ENCODE data around the gene QPCTL. TPM values are rescaled to one million over a fixed set of nuclear protein-coding genes. Genes with fewer than 3 reads are reported as not detected.
"Not testable (repeated sequence)": the region's sequence is repeated elsewhere in the genome, so short reads cannot be mapped to it uniquely, and the experiment has no call there.

Gene QPCTL
- total RNA-seq, 1 donor = 2.5 TPM

GRCh38 chr19:45728683-45729082, 36.2 kb downstream of the QPCTL start:
- H3K4me3 ChIP-seq (ENCODE audit: low read length); H3K27me3 ChIP-seq (ENCODE audit: insufficient read depth, low read length): not testable (repeated sequence)
- peaks cover 19% of the 10 kb centered on the region for H3K4me1 ChIP-seq (ENCODE audit: insufficient read depth, low read length)

GRCh38 chr19:45729800-45730290, 37.4 kb downstream of the QPCTL start:
- H3K4me1 ChIP-seq (ENCODE audit: insufficient read depth, low read length) = peaks cover 19% of the 10 kb centered on the region
- peak overlapping the region; percentile 53 for H3K4me3 ChIP-seq (ENCODE audit: low read length)
- no peaks in the 10 kb centered on the region for H3K27me3 ChIP-seq (ENCODE audit: insufficient read depth, low read length)
- no peaks in the 10 kb centered on the region for H3K9me3 ChIP-seq (ENCODE audit: low read depth, low read length)

More at GRCh38 chr19:45728683-45729082, 36.2 kb downstream of the QPCTL start:
- H3K9me3 ChIP-seq (ENCODE audit: low read depth, low read length) = not testable (repeated sequence)

GRCh38 chr19:45730368-45731288, 38.2 kb downstream of the QPCTL start, which contains the start of gene FBXO46:
Gene FBXO46, minus strand, starts transcription at chr19:45730896. Its CDS starts 17,401 bp downstream, at chr19:45713495.
- peak within 1 kb of the TSS; percentile 53 for H3K4me3 ChIP-seq (ENCODE audit: low read length)

DNA sequence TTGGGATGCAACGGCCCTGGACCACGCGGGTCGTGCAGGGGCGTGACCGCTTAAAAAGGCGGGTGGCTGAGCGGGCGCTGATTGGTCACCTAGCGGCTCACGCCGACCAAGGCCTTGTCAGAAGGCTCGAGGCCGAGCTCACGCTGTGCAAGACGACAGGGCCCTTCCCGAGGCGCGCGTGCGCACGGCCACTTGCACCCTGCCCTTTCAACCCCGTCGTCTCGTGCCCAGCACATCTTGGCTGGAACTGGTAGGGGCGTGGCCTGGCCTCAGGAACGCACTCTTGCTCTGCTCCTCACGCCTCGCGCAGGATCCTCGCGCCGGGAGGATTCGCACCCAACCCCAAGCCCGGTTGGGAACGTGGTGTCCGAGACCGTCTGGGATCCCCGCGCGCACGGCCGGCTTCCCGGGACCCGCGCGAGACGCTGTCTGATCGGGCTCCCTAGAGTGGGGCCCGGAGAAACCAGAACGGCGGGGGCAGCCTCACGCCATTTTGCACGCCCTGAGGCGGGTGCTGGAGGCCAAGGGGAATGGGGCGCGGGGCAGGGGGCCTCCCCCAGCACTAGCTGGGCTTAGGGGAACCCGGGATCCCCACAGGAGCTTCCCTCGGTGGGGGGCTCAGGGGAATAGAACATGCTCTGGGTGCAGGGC, 40.8 kb downstream of the QPCTL start, which contains the start of gene MEIOSIN:
TSS of gene MEIOSIN (plus strand) at position 280 of the 651 bp plus-strand sequence. CDS start 1,938 bp downstream, outside the sequence.
- H3K27me3 ChIP-seq (ENCODE audit: insufficient read depth, low read length) = no peaks in the 10 kb centered on the region
- H3K9me3 ChIP-seq (ENCODE audit: low read depth, low read length) = no peaks in the 10 kb centered on the region
- H3K4me1 ChIP-seq (ENCODE audit: insufficient read depth, low read length) = peaks cover 17% of the 10 kb centered on the region
- H3K4me3 ChIP-seq (ENCODE audit: low read length) = no peak within 1 kb of the TSS

More at GRCh38 chr19:45730368-45731288, 38.2 kb downstream of the QPCTL start, which contains the start of gene FBXO46:
- Histone ChIP-seq H3K27me3 (ENCODE audit: insufficient read depth, low read length) (no peaks in the 10 kb centered on the region), H3K4me1 (ENCODE audit: insufficient read depth, low read length) (peaks cover 19% of the 10 kb centered on the region), H3K9me3 (ENCODE audit: low read depth, low read length) (no peaks in the 10 kb centered on the region)

DNA sequence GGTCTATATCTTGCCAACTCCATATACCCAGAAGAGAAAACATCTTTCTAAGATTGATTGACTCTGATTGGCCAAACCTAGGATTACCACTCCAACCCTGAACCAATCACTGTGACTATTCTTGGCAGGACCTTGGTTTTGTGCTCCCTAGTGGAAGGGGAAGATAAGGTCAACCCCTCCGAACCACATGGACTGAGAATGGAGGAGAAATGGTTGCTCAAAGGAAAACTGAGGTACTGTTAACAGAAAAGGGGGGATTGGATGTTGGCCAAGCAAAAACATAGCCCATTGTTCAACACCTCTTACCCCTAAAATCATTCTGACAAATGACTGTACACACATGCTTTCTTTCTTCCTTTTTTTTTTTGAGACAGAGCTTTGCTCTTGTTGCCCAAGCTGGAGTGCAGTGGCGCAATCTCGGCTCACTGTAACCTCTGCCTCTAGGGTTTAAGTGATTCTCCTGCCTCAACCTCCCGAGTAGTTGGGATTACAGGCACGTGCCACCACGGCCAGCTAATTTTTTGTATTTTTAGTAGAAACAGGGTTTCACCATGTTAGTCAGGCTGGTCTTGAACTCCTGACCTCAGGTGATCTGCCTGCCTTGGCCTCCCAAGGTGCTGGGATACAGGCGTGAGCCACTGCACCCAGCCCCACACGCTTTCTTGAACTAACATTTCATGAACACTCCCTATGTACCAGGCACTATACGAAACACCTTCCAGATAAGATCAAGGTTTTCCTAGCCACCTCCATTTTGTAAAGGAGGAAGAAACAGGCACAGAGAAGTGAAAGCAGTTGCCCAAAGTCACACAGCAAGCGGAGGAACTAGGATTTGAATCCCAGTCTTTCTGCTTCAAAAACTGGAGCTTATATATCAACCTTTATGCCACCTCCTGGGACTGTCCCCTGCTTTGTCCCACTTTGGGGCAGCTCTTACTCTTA, 47.3 kb downstream of the QPCTL start:
- no peaks in the 10 kb centered on the region for H3K9me3 ChIP-seq (ENCODE audit: low read depth, low read length)
- H3K4me3 ChIP-seq (ENCODE audit: low read length) = no peak overlapping the region
- H3K4me1 ChIP-seq (ENCODE audit: insufficient read depth, low read length) = peaks cover 13% of the 10 kb centered on the region
- no peaks in the 10 kb centered on the region for H3K27me3 ChIP-seq (ENCODE audit: insufficient read depth, low read length)

DNA sequence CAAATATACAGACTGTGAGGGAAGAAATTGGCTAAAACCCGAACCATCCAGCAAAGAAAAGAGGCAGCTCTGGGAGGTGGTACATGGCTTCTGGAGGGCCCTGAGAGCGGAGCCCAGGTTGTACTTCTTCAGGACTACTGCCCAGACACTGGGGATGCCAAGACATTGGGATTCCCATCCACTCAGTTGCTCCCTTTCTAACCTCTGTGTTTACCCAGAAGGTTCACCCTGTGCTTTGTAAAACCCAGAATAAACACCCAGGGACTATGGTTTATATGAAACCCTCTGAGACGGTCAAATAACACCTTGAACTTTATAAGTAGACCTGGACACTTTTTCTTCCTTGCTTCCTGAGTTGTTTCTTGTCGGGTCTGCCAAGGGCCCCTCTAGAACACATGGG, 50.5 kb downstream of the QPCTL start:
- H3K4me3 ChIP-seq (ENCODE audit: low read length) = no peak overlapping the region
- H3K27me3 ChIP-seq (ENCODE audit: insufficient read depth, low read length) = no peaks in the 10 kb centered on the region
- H3K9me3 ChIP-seq (ENCODE audit: low read depth, low read length) = no peaks in the 10 kb centered on the region
- peaks cover 13% of the 10 kb centered on the region for H3K4me1 ChIP-seq (ENCODE audit: insufficient read depth, low read length)

DNA sequence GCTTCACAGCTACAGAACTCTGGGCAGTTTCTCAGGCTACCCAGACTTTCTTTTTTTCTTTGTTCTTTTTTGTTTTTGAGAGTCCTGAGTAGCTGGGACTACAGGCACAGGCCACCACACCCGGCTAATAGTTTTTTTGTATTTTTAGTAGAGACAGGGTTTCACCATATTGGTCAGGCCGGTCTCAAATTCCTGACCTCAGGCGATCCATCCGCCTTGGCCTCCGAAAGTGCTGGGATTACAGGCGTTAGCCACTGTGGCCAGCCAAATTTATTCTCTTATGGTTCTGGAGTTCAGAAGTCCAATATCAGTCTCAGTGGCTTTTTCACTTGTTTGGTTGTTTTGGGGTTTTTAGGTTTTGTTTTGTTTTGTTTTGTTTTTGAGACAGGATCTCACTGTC, 53.1 kb downstream of the QPCTL start:
- Histone ChIP-seq H3K27me3 (ENCODE audit: insufficient read depth, low read length) (no peaks in the 10 kb centered on the region), H3K4me3 (ENCODE audit: low read length) (no peak overlapping the region), H3K4me1 (ENCODE audit: insufficient read depth, low read length) (no peaks in the 10 kb centered on the region), H3K9me3 (ENCODE audit: low read depth, low read length) (no peaks in the 10 kb centered on the region)

GRCh38 chr19:45746866-45747265, 54.4 kb downstream of the QPCTL start:
- Histone ChIP-seq H3K4me1 (ENCODE audit: insufficient read depth, low read length) (no peaks in the 10 kb centered on the region), H3K4me3 (ENCODE audit: low read length) (no peak overlapping the region), H3K9me3 (ENCODE audit: low read depth, low read length) (no peaks in the 10 kb centered on the region), H3K27me3 (ENCODE audit: insufficient read depth, low read length) (no peaks in the 10 kb centered on the region)

DNA sequence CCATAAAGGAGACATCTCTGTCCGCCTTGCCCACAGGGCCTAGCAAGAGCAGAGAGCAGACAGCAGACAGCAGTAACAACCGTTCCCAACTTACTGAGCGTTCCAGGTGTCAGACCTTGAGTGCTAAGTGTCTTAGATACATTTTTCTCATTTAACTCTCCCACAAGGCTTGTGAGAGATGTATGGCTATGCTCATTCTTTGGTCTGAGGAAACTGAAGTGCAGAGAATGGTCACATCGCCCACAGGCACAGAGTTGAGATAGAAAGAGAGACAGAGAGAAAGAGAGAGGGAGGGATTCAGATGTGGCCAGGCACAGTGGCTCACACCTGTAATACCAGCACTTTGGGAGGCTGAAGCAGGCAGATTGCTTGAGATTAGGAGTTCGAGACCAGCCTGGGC, 55.0 kb downstream of the QPCTL start:
- no peak overlapping the region for H3K4me3 ChIP-seq (ENCODE audit: low read length)
- H3K4me1 ChIP-seq (ENCODE audit: insufficient read depth, low read length) = no peaks in the 10 kb centered on the region
- H3K9me3 ChIP-seq (ENCODE audit: low read depth, low read length) = no peaks in the 10 kb centered on the region
- no peaks in the 10 kb centered on the region for H3K27me3 ChIP-seq (ENCODE audit: insufficient read depth, low read length)

GRCh38 chr19:45751483-45751882, 59.0 kb downstream of the QPCTL start:
- H3K4me1 ChIP-seq (ENCODE audit: insufficient read depth, low read length); H3K9me3 ChIP-seq (ENCODE audit: low read depth, low read length); H3K27me3 ChIP-seq (ENCODE audit: insufficient read depth, low read length); H3K4me3 ChIP-seq (ENCODE audit: low read length): not testable (repeated sequence)

- no peaks in the 10 kb centered on the region for H3K9me3 ChIP-seq (ENCODE audit: low read depth, low read length)
- no peak overlapping the region for H3K4me3 ChIP-seq (ENCODE audit: low read length)
- H3K4me1 ChIP-seq (ENCODE audit: insufficient read depth, low read length) = no peaks in the 10 kb centered on the region
- H3K27me3 ChIP-seq (ENCODE audit: insufficient read depth, low read length) = no peaks in the 10 kb centered on the region
Measured at GRCh38 chr19:45752639-45753038, 60.2 kb downstream of the QPCTL start.

DNA sequence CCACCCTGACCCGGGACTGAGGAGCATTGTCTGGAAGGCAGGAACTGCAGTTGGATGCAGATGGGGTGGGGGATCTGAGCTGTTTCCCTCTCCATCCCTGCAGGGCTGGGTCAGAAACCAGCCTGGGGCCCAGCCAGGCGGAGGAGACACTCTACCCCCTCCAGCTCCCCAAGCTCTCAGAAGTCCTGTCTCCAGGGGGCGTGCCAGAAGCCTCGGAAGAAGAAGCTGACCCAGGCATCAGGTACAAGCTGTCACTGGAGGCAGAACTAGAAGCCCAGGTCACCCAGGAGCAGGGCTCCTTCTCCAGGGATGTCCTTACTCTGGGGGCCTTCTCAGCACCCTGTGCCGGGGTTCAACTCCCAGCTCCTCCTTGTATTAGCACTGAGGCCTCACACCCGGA, 61.1 kb downstream of the QPCTL start:
- no peak overlapping the region for H3K4me3 ChIP-seq (ENCODE audit: low read length)
- H3K9me3 ChIP-seq (ENCODE audit: low read depth, low read length) = no peaks in the 10 kb centered on the region
- H3K4me1 ChIP-seq (ENCODE audit: insufficient read depth, low read length) = no peaks in the 10 kb centered on the region
- H3K27me3 ChIP-seq (ENCODE audit: insufficient read depth, low read length) = no peaks in the 10 kb centered on the region
